Smooth muscle cell of the brain vasculature (primary cell): ENCODE data around the gene PTF1A.
A peak's percentile ranks its signal among the peaks of the same experiment; 100 is the strongest.

Experiments used
- DNase-seq: peaks from one replicate; pipeline ENCODE4 v3.0.0-alpha.2; 2012; ENCODE audit warnings: low read depth, low spot score

Gene PTF1A

DNA sequence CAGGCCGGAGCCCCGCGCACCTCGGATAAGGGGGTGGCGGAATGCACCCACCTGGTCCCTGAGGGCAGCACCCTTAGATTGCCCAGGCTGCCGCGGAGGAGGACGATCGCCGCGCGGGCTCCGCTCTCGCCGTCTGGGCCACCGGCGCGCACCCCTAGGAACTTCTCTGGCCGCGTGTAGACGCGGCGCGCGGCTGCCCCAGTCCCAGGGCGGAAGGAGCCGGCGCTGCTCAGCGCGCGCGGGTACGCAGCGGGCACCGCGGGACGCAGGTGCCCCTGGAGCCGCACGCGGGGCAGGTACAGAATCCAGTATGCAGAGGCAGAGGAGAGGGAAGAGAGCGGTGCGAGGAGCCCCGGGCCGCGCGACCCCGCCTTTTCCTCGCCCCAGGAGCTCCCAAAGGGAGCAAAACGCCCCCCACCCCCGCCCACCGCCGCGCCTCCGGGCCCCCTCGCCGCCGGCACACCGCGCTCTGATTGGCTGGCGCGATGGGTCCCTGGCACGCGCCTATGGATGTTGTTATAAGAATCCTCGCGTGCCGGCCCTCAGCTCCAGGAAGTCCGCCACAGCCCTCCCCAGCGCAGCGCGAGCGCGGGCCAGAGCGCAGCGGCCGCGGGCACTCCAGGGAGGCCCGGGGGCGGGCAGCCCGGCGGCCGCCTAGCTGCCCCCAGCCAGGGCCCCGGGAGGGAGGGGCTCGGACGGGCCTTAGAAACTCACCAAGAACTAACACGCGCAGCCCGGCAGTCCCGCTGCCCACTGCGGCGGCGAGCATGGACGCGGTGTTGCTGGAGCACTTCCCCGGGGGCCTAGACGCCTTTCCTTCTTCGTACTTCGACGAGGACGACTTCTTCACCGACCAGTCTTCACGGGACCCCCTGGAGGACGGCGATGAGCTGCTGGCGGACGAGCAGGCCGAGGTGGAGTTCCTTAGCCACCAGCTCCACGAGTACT is at the start of gene PTF1A:
TSS of gene PTF1A (plus strand) at position 549 of the 948 bp plus-strand sequence. CDS start at position 768, 219 bp downstream.
- no peak for DNase-seq

- no peak for DNase-seq
Observed at GRCh38 chr10:23146258-23146657, 45.9 kb upstream of the PTF1A start.

GRCh38 chr10:23147035-23147434 is 45.1 kb upstream of the PTF1A start:
- no peak for DNase-seq

- no peak for DNase-seq
Observed at GRCh38 chr10:23148214-23148613, 43.9 kb upstream of the PTF1A start.

DNA sequence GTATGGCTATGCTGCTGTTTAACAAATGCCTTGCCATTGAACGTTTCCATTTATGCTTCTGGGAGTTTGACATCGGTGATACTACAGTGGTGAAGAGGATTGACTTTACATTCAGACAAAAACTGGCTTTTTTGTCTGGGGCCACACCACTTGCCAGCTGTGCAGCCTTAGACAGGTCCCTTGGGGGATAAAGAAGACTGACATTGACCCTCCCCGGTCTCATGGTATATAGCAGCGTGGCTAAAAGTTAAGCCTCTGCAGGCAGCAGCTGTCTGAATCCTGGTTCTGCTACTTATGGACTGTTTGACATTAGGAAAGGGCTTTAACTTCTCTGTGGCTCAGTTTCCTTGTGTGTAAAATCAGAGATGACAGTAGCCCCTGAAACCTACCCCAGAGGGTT is 42.0 kb upstream of the PTF1A start:
- no peak for DNase-seq

DNA sequence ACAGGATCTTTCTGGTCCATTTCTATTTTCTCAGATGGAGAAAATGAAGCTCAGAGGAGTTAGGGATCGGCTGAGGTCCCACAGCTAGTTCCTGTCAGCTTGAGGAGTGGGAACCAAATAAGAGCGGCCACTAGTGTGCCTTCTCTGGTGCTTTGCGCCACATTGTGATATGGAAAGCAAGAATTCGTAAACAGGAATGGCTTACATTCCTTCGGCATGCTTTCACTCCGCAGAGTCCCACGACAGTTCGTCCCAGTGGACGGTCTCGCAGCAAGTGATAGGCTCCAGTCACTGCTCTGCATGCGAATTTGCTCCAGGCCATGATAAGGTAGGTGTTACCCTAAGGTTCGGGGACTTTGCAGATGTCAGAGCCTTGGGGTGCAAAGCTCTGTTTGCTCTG is 41.5 kb upstream of the PTF1A start:
- DNase-seq = no peak

- DNase-seq = no peak
Observed at GRCh38 chr10:23151071-23151470, 41.0 kb upstream of the PTF1A start.

DNA sequence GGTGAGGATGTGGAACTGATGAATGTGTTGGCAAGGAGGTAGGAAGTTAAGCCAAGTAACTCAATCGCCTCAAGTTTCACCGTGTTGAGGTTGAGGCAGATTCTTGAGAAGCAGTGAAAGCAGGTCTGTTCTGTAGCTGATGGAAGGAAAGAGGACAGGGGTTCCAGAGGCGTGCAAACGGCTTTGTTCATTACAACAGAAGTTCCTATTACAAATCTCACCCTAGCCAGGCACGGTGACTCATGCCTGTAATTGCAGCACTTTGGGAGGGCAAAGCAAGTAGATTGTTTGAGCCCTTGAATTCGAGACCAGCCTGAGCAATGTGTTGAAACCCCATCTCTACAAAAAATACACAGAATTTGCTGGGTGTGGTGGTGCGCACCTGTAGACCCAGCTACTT is 36.9 kb upstream of the PTF1A start:
- DNase-seq = no peak

- no peak for DNase-seq
Observed at GRCh38 chr10:23156447-23157150, 35.5 kb upstream of the PTF1A start.

DNA sequence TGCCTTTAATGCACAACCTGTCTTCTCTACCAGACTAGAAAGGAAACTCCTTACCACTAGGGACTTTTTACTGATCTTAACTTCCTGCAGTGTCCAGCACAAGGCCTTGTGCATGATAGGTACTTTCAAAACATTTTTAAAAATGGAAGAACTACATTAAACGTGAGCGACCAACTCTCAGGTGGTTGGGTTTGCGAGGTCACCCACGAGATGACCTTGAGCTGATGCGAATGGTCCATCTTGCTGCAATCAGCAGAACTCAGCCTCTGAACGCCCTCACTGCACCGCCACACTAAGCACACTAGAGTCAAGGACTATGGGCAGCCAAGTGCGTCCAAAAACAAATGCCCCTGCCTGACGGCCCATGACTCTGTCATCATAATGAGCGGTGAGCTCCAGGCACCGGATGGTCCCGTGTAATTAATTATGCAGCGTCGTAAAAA is 34.9 kb upstream of the PTF1A start:
- DNase-seq = no peak

- no peak for DNase-seq
Observed at GRCh38 chr10:23157691-23158369, 34.3 kb upstream of the PTF1A start.

- peak; percentile 13 for DNase-seq
Observed at GRCh38 chr10:23158370-23158769, 33.7 kb upstream of the PTF1A start.

- DNase-seq = no peak
Observed at GRCh38 chr10:23171232-23171876, 20.8 kb upstream of the PTF1A start.

DNA sequence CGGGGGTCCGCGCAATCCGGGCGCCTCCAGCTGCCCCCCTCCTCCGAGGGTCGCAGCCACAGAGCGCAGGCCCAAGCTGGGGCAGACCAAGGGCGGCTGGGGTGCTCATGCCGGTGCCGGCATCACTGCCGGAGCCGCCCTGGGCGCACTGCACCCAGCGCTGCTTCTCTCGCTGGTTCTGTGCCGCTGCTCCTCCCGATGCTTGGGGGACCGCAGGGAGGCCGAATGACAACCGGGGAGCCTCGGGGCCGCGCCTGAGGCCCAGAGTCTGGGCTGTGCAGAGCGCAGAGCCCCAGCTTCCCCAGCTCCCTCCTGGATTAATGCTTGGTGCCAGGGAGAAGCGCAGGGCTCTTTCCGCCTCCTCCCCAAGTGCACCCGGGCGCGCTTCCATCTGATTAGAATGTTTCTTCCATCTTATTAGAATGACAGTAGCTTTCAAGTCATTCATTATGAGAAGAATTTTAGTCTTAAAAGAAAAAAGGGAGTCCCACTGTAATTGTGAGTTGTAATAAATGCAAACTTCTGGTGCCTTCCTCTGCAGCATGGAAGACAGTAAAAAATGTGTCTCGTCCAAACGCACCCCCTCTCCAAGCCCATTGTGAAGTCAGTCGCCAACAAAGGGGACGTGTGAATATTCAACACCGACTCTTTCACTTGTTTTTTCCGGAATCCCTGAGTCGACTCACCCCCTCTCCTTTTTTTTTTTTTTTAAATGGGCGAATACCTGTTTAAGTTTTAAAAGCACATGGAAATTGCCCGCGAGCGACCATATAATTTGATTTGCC is 19.5 kb upstream of the PTF1A start:
- no peak for DNase-seq

DNA sequence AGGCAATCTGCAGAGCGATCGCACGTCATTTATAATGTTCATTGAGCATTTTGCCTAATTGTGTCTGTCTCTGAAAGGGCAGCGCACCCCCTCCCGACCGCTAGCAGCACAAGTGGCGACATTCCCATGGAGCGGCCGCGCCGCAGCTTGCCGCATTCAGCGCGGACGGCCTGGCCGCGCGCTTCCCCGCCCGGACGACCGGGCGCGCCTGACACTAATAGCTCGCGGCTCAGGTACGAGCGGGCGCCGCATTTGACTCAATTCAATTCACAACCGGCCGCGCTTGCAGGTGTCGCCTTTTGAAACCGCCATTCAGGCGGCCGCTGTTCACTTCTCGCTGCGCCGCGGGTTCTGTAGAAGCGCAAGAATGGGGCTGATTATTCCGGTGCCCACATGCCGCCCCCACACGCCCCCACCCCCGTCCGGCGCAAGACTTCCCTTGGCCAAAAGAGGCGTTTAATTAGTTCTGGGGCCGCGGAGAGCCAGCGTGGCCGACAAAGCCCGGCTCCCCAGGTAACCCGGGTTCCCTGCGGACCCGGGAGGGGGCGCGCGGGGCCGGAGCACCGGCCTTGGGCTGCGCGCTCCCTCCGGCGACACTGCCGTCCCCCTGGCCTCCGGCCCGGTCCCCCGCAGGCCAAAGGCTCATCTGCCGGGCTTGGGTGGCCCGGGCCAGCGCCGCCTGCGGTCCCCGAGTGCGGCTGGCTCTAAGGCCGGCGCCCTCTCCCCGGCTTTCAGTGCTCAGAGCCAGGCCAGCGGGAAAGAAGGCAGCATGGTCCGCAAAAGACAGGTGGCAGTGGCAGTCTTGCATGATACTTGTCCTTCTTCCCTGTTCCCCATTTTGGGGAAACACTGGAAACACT is 18.7 kb upstream of the PTF1A start:
- DNase-seq = no peak

DNA sequence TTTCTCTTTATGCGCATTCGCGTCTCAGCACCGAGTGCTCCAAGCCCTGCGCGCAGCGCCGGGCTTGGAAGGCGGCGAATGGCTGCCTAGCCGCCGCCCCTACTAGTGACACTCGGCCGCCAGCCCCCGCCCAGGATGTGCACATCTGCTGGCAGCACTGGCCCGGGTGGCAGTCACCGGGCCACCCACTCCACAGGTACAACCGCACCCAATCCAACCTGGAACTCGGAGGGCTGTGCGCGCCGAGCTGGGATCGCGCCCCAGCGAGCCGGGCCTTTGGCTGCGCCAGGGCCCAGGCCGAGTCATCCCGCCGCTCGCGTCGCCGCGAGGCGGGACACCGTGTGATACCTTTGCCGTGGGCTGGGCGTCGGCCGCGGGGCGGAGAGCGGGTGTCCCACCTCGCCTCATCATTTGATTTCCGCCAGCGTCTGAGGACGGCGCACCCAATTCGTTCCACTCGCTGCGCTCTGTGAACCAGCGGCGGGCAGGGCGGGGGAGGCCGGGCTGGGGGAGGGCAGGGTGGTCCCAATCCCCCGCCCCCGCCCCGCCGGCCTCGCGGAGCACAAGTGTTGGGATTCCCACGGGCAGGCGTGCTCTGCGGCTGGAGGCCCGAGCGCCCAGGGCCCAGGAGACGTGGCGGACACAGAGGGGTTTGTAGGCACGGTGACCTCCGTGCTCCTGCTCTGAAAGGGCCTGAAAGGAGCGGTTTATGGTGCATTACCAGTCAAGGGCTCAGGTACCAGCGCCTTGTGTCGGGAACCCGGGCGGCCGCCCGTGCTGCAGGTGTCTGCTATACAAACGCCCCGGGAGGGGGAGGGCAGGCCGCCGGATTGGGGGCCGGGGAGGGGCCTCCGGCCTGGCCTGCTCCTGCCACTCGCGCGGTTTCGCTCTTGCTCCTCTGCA is 17.8 kb upstream of the PTF1A start:
- no peak for DNase-seq

GRCh38 chr10:23174977-23175512 is 17.1 kb upstream of the PTF1A start:
- DNase-seq = no peak

DNA sequence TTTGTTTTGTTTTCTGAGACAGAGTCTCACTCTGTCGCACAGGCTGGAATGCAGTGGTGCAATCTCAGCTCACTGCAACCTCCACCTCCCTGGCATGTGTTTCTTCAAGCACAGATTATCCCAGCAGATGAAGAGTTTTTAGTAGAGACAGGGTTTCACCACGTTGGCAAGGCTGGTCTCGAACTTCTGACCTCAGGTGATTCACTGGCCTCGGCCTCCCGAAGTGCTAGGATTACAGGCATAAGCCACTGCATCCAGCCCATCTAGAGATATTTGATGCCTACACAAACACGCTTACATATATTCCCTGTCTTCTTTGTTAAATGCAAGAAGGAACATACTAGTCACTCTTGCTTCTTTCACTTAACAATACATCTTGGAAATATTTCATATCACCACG is 5.9 kb upstream of the PTF1A start:
- DNase-seq = no peak

DNA sequence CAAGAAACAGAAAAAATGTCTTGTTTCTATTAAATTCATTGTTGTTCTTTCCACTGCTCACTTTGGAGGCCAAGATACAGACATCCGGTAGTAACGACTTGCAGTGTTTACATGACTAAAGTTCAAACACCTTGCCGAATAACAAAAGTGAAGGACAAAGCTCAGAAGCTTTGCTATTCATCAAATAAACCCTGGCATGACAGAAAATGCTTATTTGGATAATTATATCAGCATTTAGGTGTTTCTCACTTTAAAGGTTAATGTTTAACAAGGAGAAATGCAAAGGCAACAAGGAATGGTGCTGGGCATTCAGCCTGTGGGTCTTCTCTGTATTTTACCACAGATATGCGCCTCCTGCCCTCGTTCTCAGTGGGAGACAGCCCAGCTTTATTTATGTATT is 5.4 kb upstream of the PTF1A start:
- DNase-seq = no peak
